ENCODE data around the gene NLGN1.

The NLGN1 gene

GRCh38 chr3:174318181-174318580, 920.6 kb downstream of the NLGN1 start:
- no peak for DNase-seq

DNA sequence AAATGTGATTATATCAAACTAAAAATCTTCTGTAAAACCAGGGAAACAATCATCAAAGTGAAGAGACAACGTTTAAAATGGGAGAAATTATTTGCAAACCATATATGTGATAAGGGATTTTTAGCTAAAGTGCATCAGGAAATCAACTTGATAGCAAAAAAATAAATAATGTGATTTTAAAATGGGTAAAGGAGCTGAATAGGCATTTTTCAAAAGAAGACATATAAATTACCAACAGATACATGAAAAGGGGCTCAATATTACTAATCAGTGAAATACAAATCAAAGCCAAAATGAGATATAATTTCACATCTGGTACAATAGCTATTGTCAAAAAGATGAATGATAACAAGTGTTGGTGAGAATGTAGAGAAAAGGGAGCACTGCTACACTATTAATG, 924.0 kb downstream of the NLGN1 start:
- no peak for DNase-seq

GRCh38 chr3:174322789-174323188, 925.2 kb downstream of the NLGN1 start:
- DNase-seq = no peak

- DNase-seq = no peak
These were observed 927.6 kb downstream of the NLGN1 start for GRCh38 chr3:174325171-174325570.

DNA sequence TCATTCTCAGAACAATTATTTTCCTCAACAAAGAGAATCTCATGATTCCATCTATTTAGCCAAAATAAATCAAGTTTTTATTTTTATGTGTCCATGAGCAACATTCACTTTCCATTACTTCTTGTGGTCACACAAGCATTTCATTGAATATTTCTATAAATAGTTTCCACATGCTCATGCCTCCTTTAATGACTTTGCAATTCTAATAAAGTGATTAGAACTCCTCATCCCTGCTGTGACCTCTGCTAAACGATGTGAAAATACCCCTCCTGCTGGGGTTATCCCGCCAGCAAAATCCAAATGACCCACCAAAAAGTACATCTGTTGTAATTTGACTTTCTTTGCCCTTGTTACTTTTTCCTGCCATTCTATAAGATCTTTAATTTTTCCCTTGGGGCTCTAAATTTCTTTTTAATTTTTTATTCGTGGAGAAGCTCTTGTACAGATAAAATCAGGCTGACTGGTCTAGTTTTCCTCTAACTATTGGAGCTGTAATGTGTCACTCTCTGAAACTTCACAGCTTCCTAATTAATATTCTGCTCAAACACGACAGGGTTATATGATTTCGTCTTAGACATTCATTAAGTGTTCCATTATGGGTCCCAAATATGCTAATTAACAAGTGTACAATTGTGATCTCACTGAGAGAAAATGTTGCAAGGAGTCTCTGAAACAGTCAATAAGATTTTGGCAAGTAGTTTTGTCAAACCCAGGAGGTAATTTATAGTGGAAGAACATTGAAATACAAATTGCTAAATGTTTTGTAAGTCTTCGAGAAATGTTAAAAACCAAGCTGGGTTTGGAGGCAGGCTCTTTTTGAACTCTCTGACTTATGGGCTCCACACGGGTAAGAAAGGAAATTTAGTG, 928.5 kb downstream of the NLGN1 start:
- DNase-seq = no peak

DNA sequence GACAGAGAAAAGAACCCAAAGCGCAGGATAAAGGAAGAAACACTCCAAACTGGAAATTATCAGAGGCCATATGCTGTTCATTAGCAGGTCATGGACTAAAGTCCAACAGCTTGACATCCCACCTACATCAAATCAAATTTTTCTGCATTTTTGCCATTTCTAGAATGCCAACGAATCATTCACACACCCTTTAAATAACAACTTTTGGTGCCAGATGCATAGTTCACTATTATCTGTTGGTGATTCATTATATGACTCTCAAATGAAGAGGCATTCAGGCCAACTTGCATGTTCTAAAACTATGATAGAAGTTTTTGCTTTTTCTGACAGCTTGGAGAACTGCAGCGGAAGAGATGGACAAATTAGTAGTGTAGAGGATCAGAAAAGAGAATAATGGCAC, 931.8 kb downstream of the NLGN1 start:
- DNase-seq = no peak

DNA sequence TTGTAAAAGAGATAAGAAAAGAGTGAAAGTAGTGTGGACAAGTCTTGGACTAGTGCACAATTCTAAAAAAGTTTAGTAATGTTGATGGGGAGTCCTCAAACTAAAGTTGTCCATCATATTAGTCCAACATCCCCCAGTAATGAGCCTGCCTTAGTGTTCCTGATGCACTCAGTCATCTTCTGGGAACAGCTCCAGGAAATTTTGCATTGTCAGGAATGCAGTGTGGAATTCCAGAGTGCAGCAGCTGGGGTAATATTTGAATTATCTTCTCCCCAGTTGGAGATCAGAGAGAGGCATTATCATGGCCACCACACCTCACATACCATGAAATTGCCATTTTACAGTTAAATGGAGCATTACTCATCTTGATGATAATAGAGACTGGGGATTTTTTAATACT, 932.8 kb downstream of the NLGN1 start:
- DNase-seq = no peak

GRCh38 chr3:174331095-174331800, 933.7 kb downstream of the NLGN1 start:
- no peak for DNase-seq

DNA sequence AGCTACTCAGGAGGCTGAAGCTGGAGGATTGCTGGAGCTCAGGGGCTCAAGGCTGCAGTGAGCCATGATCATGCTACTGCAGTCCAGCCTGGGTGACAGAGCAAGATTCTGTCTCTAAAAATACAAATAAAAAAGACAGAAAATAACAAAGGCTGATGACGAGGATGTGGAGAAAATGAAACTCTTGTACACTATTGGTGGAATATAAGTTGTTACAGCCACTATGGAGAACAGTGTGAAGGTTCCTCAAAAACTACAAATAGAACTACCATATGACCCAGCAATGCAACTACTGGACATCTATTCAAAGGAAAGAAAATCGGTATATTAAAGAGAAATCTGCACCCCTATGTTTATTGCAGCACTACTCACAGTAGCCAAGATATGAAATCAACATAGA, 934.8 kb downstream of the NLGN1 start:
- no peak for DNase-seq

DNA sequence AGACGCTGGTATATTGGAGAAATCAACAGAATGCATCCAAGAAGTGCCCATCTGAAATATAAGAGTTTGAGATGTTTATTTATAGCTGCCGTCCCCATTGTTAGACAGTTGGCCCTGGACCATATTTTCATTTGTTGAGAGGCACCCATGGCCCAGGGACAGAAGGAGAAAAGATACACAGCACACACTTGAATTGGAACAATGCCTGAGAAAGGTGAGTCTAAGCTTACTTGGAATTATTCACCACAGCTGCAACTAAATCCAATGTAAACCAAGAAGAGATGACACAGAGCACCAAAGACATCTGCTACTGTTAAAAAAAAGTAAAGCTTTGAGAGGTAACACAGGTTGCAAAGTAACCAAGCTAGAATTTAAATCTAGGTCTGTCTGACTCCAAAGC, 936.1 kb downstream of the NLGN1 start:
- DNase-seq = no peak

DNA sequence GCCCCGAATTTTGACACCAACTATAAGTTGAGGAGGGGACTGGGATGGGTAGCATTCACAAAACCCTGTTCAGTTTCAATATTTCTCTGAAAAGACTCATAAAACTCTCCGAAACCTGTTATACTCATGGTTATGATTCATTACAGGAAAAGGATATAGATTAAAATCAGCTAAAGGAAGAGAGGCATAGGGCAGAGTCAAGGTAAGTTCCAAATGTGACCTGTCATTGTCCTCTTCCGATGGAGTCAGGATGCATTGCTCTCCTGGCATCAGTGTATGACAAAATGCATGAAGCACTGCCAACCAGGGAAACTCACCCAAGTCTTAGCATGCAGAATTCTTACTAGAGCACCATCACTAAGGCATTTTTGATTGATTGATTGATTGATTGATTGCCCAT, 936.6 kb downstream of the NLGN1 start:
- no peak for DNase-seq

GRCh38 chr3:174335324-174335723, 937.8 kb downstream of the NLGN1 start:
- no peak for DNase-seq

DNA sequence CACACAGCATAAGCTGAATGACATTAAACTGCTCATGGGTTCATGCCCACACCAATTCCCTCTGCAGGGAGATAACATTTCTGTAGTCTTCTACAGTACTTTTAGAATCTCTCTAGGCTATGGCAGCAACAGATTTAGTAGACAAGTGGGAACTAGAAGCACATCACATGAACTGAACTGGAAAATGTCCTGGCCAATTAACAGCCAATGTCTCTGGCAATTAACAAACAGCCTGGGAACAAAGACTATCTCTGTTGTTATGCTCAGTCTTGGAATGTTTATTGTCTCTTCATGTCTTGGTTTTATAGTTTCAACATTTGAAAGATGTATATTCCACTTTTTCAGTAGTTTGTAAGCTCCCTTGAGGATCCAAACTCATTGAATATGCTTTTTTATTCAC, 938.4 kb downstream of the NLGN1 start:
- no peak for DNase-seq

Data from activated CD4-positive, alpha-beta T cell treated with anti-CD3 and anti-CD28 coated beads, Interleukin-2, amount 50 U/mL, for 16 hours (primary cell).